Stimulated activated CD8-positive, alpha-beta memory T cell treated with anti-CD3 and anti-CD28 coated beads, Interleukin-4, amount 100 ng/mL, for 24 hours (primary cell): ENCODE data around the gene OR7G3.

ENCODE experiments used
- DNase-seq: peaks from one replicate; pipeline ENCODE4 v3.0.0-alpha.2; 2020; ENCODE audit warnings: low read depth

OR7G3 gene

DNA sequence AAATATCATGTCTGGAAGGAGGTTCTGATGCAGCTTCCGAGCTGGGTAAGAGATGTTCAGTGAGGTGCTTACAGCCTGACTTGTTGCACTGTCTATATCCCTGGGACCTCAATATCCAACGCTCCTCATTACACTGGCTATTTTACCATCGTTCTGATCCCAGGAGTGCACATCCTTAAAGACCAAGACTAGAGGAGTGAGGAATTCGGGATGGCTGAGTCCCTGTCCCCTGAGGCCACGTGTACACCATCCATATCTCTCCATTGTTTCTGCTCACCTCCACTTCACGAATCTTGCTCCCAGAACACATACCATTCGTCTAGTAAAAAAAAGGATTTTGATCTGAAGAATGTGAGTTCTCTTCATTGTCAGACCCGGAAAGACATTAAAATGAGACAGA, 19.4 kb downstream of the OR7G3 start, which contains the start of gene OR7G2:
OR7G2 (minus strand) TSS at position 101 of the 400 bp plus-strand sequence. CDS start 4,232 bp downstream, outside the sequence.
- no peak for DNase-seq

- DNase-seq: no peak
Observed at GRCh38 chr19:9086761-9087160, 40.0 kb downstream of the OR7G3 start, which contains the start of gene OR1M1. OR1M1 (plus strand) TSS chr19:9087061; CDS start chr19:9093245, 6,184 bp downstream.

- no peak for DNase-seq
Observed at GRCh38 chr19:9078651-9079050, 48.1 kb downstream of the OR7G3 start.

- no peak for DNase-seq
Observed at GRCh38 chr19:9076901-9077300, 49.8 kb downstream of the OR7G3 start.
